Small intestine (tissue), 7 donors: ENCODE measurements around the gene SSBP1. TPM values are rescaled to one million over a fixed set of nuclear protein-coding genes. Genes with fewer than 3 reads are reported as not detected.

Experiments used
- DNase-seq, 2 donors: peaks; one replicate each; pipeline versions ENCODE4 v3.0.0 to v3.0.0-alpha.2; 2013
- FAIRE-seq: peaks from 2 replicates; lab custom pipeline; 2012; peaks lifted over from hg19 to GRCh38; lab: Jason Lieb, UNC
- H3K27ac ChIP-seq, 3 donors: one replicate each; pipeline ENCODE4 v1.5.1; 2013; ENCODE audit warnings: low read length in 2 of 3, mild to moderate bottlenecking in 2 of 3, control low read depth in 1 of 3, inconsistent platforms in 1 of 3, low read depth in 1 of 3, moderate library complexity in 1 of 3
- H3K27me3 ChIP-seq, 3 donors: one replicate each; pipeline ENCODE4 v1.6.1; 2013; ENCODE audit warnings: low read length in 3 of 3, inconsistent platforms in 1 of 3; ENCODE audit not compliant: control insufficient read depth in 3 of 3, insufficient read depth in 3 of 3
- H3K36me3 ChIP-seq, 3 donors: one replicate each; pipeline ENCODE4 v1.6.1; 2013; ENCODE audit warnings: low read length in 3 of 3, inconsistent platforms in 1 of 3, low read depth in 1 of 3, mild to moderate bottlenecking in 1 of 3, moderate library complexity in 1 of 3; ENCODE audit not compliant: control insufficient read depth in 3 of 3, insufficient read depth in 2 of 3
- H3K4me1 ChIP-seq, 3 donors: one replicate each; pipeline ENCODE4 v1.6.1; 2013; ENCODE audit warnings: low read length in 2 of 3, inconsistent platforms in 1 of 3, low read depth in 1 of 3, mild to moderate bottlenecking in 1 of 3, moderate library complexity in 1 of 3; ENCODE audit not compliant: control insufficient read depth in 3 of 3, insufficient read depth in 2 of 3
- H3K4me3 ChIP-seq, 3 donors: one replicate each; pipeline ENCODE4 v1.5.1; 2013; ENCODE audit warnings: low read length in 3 of 3, control low read depth in 1 of 3, inconsistent platforms in 1 of 3, low read depth in 1 of 3, mild to moderate bottlenecking in 1 of 3, moderate library complexity in 1 of 3
- H3K9me3 ChIP-seq, 2 donors: one replicate each; pipeline ENCODE4 v1.6.1; 2013; ENCODE audit warnings: low read depth in 1 of 2, low read length in 1 of 2; ENCODE audit not compliant: control insufficient read depth in 2 of 2, insufficient read depth in 1 of 2
- WGBS, 3 donors: extraction: QIAGEN DNeasy Blood & Tissue Kit; methylation state at CpG; one replicate each; pipeline ENCODE4 v1.1.7; 2013; 5-methylcytosine and 5-hydroxymethylcytosine counted together
- polyA plus RNA-seq, 4 donors: library from polyadenylated mRNA; stranded (reverse) in 3 of 4; unstranded in 1 of 4; fragments of 200-250 nt in 3 of 4; fragments of 120-200 nt in 1 of 4; gene quantifications; one replicate each; pipeline versions ENCODE4 v1.2.1 to v1.2.3, GENCODE V29; 2013
- donor health status: healthy with polysubstance abuse.
- donor health status: control.
- donor health status: control.
- donor health status: Bipolar disorder and iron deficiency.
- donor health status: healthy.

The SSBP1 gene
- polyA plus RNA-seq, 4 donors: 131 to 221 (median 151) TPM

DNA sequence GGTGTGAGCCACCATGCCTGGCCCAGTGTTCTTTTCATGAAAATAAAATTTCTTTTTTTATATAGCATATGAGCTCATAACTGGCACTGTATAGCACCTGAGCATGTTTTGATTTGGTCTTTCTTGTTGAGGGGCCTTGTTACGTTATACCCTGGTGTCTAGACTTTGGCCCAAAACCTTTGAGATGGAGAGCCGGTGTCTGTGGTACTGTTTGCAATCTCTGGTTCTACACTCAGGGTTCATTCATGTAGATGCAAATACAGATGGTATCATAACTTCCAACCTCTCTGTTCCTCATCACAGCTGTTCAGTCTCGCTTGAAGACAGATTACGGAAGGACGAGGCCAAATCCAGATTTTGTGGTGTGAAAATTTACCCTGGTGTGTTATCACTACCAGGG is 51.8 kb downstream of the SSBP1 start, which contains the start of gene TAS2R5:
TSS of gene TAS2R5 (plus strand) at position 301 of the 400 bp plus-strand sequence. CDS start 145 bp downstream, outside the sequence.
- no peak for FAIRE-seq
- peaks cover 3 to 14% (median 5%) of the 10 kb centered on the region in 3 donors for H3K36me3 ChIP-seq
- H3K4me1 ChIP-seq: no peaks in the 10 kb centered on the region
- 82 to 97% (median 88%) methylated on average over 5 of the region's 5 CpGs for WGBS, 3 donors
- no peak for DNase-seq
- no peak within 1 kb of the TSS for H3K27ac ChIP-seq
- no peaks in the 10 kb centered on the region for H3K27me3 ChIP-seq
- H3K4me3 ChIP-seq: no peak within 1 kb of the TSS
- H3K9me3 ChIP-seq: no peaks in the 10 kb centered on the region

GRCh38 chr7:141792526-141792925 is 54.4 kb downstream of the SSBP1 start:
- DNase-seq (no peak), FAIRE-seq (no peak)
- no peaks in the 10 kb centered on the region for H3K9me3 ChIP-seq
- H3K36me3 ChIP-seq: peaks cover 3 to 13% (median 5%) of the 10 kb centered on the region in 3 donors
- H3K27ac ChIP-seq: no peak overlapping the region
- H3K27me3 ChIP-seq: no peaks in the 10 kb centered on the region
- WGBS, 3 donors: 57 to 73% (median 68%) methylated on average over 2 of the region's 2 CpGs
- no peak overlapping the region for H3K4me3 ChIP-seq
- H3K4me1 ChIP-seq: no peaks in the 10 kb centered on the region

Other genes with a start within 250 kb of the SSBP1 start
- gene AGK, start 186.9 kb upstream of the SSBP1 start, polyA plus RNA-seq: 10 to 100 TPM in 2 of 4 donors, 1 to 10 TPM in 2; 3.2 to 23.3 (median 7.3) TPM
- gene DENND11, start 36.2 kb upstream of the SSBP1 start, polyA plus RNA-seq: 10 to 100 TPM in 1 of 4 donors, 1 to 10 TPM in 3; 3.8 to 54.6 (median 7.1) TPM
- 1 to 10 TPM in 1 of 4 donors, not detected in 3; 2.1 TPM for gene WEE2, start 30.0 kb upstream of the SSBP1 start, polyA plus RNA-seq
- gene TAS2R3, start 25.7 kb downstream of the SSBP1 start, polyA plus RNA-seq: under 1 TPM in 2 of 4 donors, not detected in 2; 0.10 to 0.24 TPM
- gene TAS2R4, start 38.3 kb downstream of the SSBP1 start, polyA plus RNA-seq: 1 to 10 TPM in 1 of 4 donors, under 1 TPM in 2, not detected in 1; 0.15 to 2.3 (median 0.22) TPM
- gene TAS2R5, start 51.9 kb downstream of the SSBP1 start, polyA plus RNA-seq: 1 to 10 TPM in 1 of 4 donors, under 1 TPM in 1, not detected in 2; 0.40 to 4.9 TPM
- under 1 TPM in 1 of 4 donors, not detected in 3; 0.38 TPM for gene PRSS37, start 103.1 kb downstream of the SSBP1 start, polyA plus RNA-seq
- gene OR9A4, start 178.0 kb downstream of the SSBP1 start, polyA plus RNA-seq: not detected
- gene CLEC5A, start 208.6 kb downstream of the SSBP1 start, polyA plus RNA-seq: under 1 TPM in 2 of 4 donors, not detected in 2; 0.01 to 0.09 TPM
- gene TAS2R38, start 235.4 kb downstream of the SSBP1 start, polyA plus RNA-seq: under 1 TPM in 1 of 4 donors, not detected in 3; 0.21 TPM